Mesothelial cell of epicardium (in vitro differentiated cells): ENCODE measurements around the gene PRSS12. TPM values are rescaled to one million over a fixed set of nuclear protein-coding genes. Genes with fewer than 3 reads are reported as not detected.
A peak's percentile ranks its signal among the peaks of the same experiment; 100 is the strongest.

Source experiments
- DNase-seq, 2 experiments: peaks; one replicate each; pipeline ENCODE4 v3.0.0; 2021; ENCODE audit warnings: low spot score in 2 of 2; ENCODE audit not compliant: unreplicated experiment in 2 of 2
- H3K27ac Mint-ChIP-seq: 2 replicates; pipeline ENCODE4 v1.8.0; 2021; ENCODE audit warnings: mixed read lengths
- H3K27me3 Mint-ChIP-seq: 2 replicates; pipeline ENCODE4 v1.8.0; 2021; ENCODE audit warnings: low read depth, mixed read lengths
- H3K36me3 Mint-ChIP-seq: 2 replicates; pipeline ENCODE4 v1.8.0; 2021; ENCODE audit warnings: mixed read lengths
- H3K4me1 Mint-ChIP-seq: 2 replicates; pipeline ENCODE4 v1.8.0; 2021; ENCODE audit warnings: mixed read lengths
- H3K4me3 Mint-ChIP-seq: 2 replicates; pipeline ENCODE4 v1.8.0; 2021; ENCODE audit warnings: mild to moderate bottlenecking, moderate library complexity, mixed read lengths
- H3K9me3 Mint-ChIP-seq: 2 replicates; pipeline ENCODE4 v1.8.0; 2021; ENCODE audit warnings: mixed read lengths
- total RNA-seq: library from RNA; stranded (reverse); gene quantifications from 3 replicates; pipeline ENCODE4 v1.2.1, GENCODE V29; 2021
- TF ChIP-seq, protein P1 (sequence below): fragments of 200-600 bp; sonication (generic); IDR thresholded peaks from one replicate; pipeline ENCODE4 v1.5.0; 2021; ENCODE audit warnings: antibody characterized with exemption; ENCODE audit not compliant: unreplicated experiment

PRSS12 gene
- total RNA-seq, 1 donor from 2014 or later, result 46.7 TPM

DNA sequence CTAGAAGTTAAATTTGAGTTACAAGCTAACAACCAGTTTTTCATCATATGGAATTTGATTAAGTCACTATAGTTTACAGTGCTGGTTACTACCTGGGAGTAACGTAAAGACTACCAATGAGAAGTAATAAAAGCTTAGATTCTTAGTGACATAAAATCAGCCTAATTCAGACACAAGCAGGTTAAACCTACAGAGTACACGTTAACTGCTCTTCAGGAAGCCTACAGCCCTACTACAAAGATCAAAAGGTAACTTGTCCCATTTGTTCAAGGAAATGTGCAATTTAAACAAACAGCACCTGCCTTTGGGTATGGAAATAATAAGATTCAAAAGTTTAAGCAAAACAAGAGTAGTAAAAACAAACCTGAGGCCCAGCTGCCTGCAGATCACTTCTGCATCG lies 21.5 kb downstream of the PRSS12 start:
- Mint-ChIP-seq H3K4me3 (no peak overlapping the region), H3K27me3 (no peaks in the 10 kb centered on the region), H3K36me3 (peaks cover 1% of the 10 kb centered on the region), H3K4me1 (peaks cover 34% of the 10 kb centered on the region), H3K9me3 (no peaks in the 10 kb centered on the region), H3K27ac (peak overlapping the region; percentile 42)
- DNase-seq, result no peak
- TF ChIP-seq, protein P1, sequence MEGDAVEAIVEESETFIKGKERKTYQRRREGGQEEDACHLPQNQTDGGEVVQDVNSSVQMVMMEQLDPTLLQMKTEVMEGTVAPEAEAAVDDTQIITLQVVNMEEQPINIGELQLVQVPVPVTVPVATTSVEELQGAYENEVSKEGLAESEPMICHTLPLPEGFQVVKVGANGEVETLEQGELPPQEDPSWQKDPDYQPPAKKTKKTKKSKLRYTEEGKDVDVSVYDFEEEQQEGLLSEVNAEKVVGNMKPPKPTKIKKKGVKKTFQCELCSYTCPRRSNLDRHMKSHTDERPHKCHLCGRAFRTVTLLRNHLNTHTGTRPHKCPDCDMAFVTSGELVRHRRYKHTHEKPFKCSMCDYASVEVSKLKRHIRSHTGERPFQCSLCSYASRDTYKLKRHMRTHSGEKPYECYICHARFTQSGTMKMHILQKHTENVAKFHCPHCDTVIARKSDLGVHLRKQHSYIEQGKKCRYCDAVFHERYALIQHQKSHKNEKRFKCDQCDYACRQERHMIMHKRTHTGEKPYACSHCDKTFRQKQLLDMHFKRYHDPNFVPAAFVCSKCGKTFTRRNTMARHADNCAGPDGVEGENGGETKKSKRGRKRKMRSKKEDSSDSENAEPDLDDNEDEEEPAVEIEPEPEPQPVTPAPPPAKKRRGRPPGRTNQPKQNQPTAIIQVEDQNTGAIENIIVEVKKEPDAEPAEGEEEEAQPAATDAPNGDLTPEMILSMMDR, result no peak

DNA sequence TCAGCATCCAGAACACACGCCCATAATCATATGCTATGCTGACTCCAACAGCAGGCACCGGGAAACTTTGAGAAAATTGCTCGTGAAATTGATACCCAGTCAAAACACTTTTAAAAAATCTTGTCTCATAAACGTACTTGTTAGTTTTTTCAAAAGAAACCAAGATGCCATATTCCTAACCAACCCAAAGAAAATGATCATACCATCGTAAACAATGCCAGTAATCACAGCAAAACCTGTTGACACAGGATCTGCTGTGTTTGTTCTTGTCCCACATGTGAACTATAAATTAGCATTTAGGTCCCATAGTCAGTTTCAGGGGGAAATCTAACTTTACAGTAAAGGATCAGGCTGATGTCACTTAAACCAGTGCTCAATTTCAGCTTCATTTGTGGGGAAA lies 23.0 kb downstream of the PRSS12 start:
- peaks cover 1% of the 10 kb centered on the region for H3K36me3 Mint-ChIP-seq
- TF ChIP-seq, protein P1, result no peak
- H3K9me3 Mint-ChIP-seq, result no peaks in the 10 kb centered on the region
- no peak overlapping the region for H3K4me3 Mint-ChIP-seq
- peaks cover 42% of the 10 kb centered on the region for H3K4me1 Mint-ChIP-seq
- H3K27me3 Mint-ChIP-seq, result no peaks in the 10 kb centered on the region
- H3K27ac Mint-ChIP-seq, result peak overlapping the region; percentile 13
- DNase-seq, result no peak

- Mint-ChIP-seq H3K36me3 (peaks cover 1% of the 10 kb centered on the region), H3K27me3 (no peaks in the 10 kb centered on the region), H3K9me3 (no peaks in the 10 kb centered on the region), H3K4me1 (peaks cover 53% of the 10 kb centered on the region), H3K4me3 (no peak overlapping the region), H3K27ac (peak overlapping the region; percentile 40)
- DNase-seq, result no peak
- TF ChIP-seq, protein P1, result no peak
Measured at GRCh38 chr4:118327554-118328241, 25.1 kb downstream of the PRSS12 start.

DNA sequence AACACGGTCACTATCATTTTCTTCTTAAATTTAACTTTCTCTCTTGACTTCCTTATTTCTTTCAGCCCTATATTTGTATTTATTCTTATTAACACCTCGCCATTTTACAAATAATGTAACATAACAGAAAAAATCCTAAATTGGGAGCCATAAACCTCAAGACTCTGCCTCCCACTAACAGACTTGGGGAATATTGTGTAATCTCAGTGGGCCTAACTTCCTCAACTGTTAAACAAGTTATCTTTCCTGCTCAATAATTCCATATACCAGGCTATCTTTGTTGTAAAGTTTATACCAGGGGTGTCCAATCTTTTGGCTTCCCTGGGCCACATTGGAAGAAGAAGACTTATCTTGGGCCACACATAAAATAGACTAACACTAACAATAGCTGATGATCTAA lies 26.2 kb downstream of the PRSS12 start:
- TF ChIP-seq, protein P1, result no peak

DNA sequence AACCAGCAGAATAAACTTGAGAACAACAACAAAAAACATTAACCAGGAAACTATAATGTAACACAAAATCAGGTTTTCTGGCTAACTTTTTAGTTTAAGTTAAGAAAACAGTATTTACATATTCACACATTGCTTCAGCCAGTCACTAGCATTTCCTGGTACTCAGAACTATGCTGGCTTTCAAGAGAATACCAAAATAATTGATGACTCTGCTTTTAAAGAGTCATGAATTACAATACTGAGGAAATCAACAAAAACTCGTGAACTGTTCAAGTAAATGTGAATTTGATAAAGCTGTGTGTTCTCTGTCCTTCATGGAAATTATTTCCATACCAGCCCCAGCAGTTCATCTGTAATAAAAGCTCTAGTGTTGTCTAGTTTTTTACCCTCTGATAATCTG lies 27.4 kb downstream of the PRSS12 start:
- H3K27me3 Mint-ChIP-seq, result no peaks in the 10 kb centered on the region
- DNase-seq, result no peak
- peaks cover 47% of the 10 kb centered on the region for H3K4me1 Mint-ChIP-seq
- no peaks in the 10 kb centered on the region for H3K9me3 Mint-ChIP-seq
- TF ChIP-seq, protein P1, result no peak
- peaks cover 3% of the 10 kb centered on the region for H3K36me3 Mint-ChIP-seq
- H3K4me3 Mint-ChIP-seq, result no peak overlapping the region
- no peak overlapping the region for H3K27ac Mint-ChIP-seq

More for the DNA sequence above, 26.2 kb downstream of the PRSS12 start:
- peaks cover 1% of the 10 kb centered on the region for H3K36me3 Mint-ChIP-seq
- no peaks in the 10 kb centered on the region for H3K27me3 Mint-ChIP-seq
- no peak overlapping the region for H3K27ac Mint-ChIP-seq
- H3K4me3 Mint-ChIP-seq, result no peak overlapping the region
- H3K4me1 Mint-ChIP-seq, result peaks cover 53% of the 10 kb centered on the region
- no peak for DNase-seq
- H3K9me3 Mint-ChIP-seq, result no peaks in the 10 kb centered on the region
